ENCODE data around the gene ADGRL3.

The ADGRL3 gene

GRCh38 chr4:61200187-61200915 lies at the start of gene ADGRL3:
Gene ADGRL3 (plus strand): TSS chr4:61200326.
- no peak for DNase-seq (ENCODE audit: low read depth in 3 of 3)

- no peak for DNase-seq (ENCODE audit: low read depth in 3 of 3)
These were observed 47.7 kb upstream of the ADGRL3 start for GRCh38 chr4:61152433-61152832.

- DNase-seq (ENCODE audit: low read depth in 3 of 3), result no peak
These were observed 39.6 kb upstream of the ADGRL3 start for GRCh38 chr4:61160478-61160877.

- DNase-seq (ENCODE audit: low read depth in 3 of 3), result no peak
These were observed 38.0 kb upstream of the ADGRL3 start for GRCh38 chr4:61162116-61162515.

GRCh38 chr4:61173799-61174198 lies 26.3 kb upstream of the ADGRL3 start:
- no peak for DNase-seq (ENCODE audit: low read depth in 3 of 3)

- no peak for DNase-seq (ENCODE audit: low read depth in 3 of 3)
These were observed 24.6 kb upstream of the ADGRL3 start for GRCh38 chr4:61175495-61175894.

GRCh38 chr4:61177367-61177766 lies 22.8 kb upstream of the ADGRL3 start:
- no peak for DNase-seq (ENCODE audit: low read depth in 3 of 3)

- DNase-seq (ENCODE audit: low read depth in 3 of 3), result no peak
These were observed 19.7 kb upstream of the ADGRL3 start for GRCh38 chr4:61180405-61180804.

GRCh38 chr4:61182915-61183314 lies 17.2 kb upstream of the ADGRL3 start:
- no peak for DNase-seq (ENCODE audit: low read depth in 3 of 3)

GRCh38 chr4:61185288-61185687 lies 14.8 kb upstream of the ADGRL3 start:
- no peak for DNase-seq (ENCODE audit: low read depth in 3 of 3)

GRCh38 chr4:61192392-61192791 lies 7.7 kb upstream of the ADGRL3 start:
- no peak for DNase-seq (ENCODE audit: low read depth in 3 of 3)

GRCh38 chr4:61193863-61194262 lies 6.3 kb upstream of the ADGRL3 start:
- no peak for DNase-seq (ENCODE audit: low read depth in 3 of 3)

- no peak for DNase-seq (ENCODE audit: low read depth in 3 of 3)
These were observed 5.6 kb upstream of the ADGRL3 start for GRCh38 chr4:61194571-61194970.

- DNase-seq (ENCODE audit: low read depth in 3 of 3), result no peak
These were observed 5.0 kb upstream of the ADGRL3 start for GRCh38 chr4:61195101-61195500.

GRCh38 chr4:61198686-61199085 lies 1.4 kb upstream of the ADGRL3 start:
- DNase-seq (ENCODE audit: low read depth in 3 of 3), result no peak

GRCh38 chr4:61199873-61200186 lies 296 bp upstream of the ADGRL3 start:
- no peak for DNase-seq (ENCODE audit: low read depth in 3 of 3)

GRCh38 chr4:61200916-61201526 lies 895 bp downstream of the ADGRL3 start:
- no peak for DNase-seq (ENCODE audit: low read depth in 3 of 3)

GRCh38 chr4:61201561-61201960 lies 1.4 kb downstream of the ADGRL3 start:
- no peak for DNase-seq (ENCODE audit: low read depth in 3 of 3)

GRCh38 chr4:61201961-61202637 lies 2.0 kb downstream of the ADGRL3 start:
- no peak for DNase-seq (ENCODE audit: low read depth in 3 of 3)

- DNase-seq (ENCODE audit: low read depth in 3 of 3), result no peak
These were observed 2.7 kb downstream of the ADGRL3 start for GRCh38 chr4:61202638-61203435.

- no peak for DNase-seq (ENCODE audit: low read depth in 3 of 3)
These were observed 3.3 kb downstream of the ADGRL3 start for GRCh38 chr4:61203436-61203790.

- DNase-seq (ENCODE audit: low read depth in 3 of 3), result no peak
These were observed 4.4 kb downstream of the ADGRL3 start for GRCh38 chr4:61204353-61205060.

Data from stimulated activated CD4-positive, alpha-beta T cell treated with anti-CD3 and anti-CD28 coated beads, TNF-alpha, amount 100 ng/mL, for 4 hours (primary cell).